ENCODE results near the gene PXT1.
A peak's percentile ranks its signal among the peaks of the same experiment; 100 is the strongest.

PXT1 gene

DNA sequence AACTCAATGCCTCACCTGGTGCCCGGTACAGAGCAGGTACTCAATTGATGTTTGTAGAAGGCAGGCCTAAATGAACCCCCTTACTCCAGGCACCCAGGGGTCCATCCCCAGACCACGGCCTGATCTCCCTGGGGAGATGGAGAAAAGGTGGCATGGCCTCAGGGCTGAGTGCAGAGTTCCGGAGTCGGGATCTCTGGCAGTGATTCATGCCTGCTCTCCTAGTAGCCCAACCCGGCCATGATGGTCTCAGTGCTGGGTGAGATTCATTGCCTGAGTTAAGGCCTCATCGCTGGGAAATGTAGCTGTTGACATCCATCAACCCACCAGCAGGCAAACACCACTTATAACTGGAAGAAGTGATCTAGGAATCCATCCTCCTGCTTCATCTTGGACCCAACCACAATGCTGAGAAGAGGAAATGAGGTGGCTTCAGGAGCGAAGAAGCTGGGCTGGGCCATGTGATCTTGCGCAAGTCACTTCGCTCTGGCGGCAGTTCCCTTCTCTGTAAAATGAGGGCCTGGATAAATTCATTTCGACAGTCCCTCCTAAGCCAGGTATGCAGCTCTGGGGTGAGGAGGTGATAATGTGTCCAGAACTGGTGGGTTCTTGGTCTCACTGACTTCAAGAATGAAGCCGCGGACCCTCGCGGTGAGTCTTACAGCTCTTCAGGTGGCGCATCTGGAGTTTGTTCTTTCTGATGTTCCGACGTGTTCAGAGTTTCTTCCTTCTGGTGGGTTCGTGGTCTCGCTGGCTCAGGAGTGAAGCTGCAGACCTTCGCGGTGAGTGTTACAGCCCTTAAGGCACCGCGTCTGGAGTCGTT lies 79.9 kb downstream of the PXT1 start:
- Histone ChIP-seq H3K4me3 (replicated peaks; ENCODE audit: insufficient read depth, low read length) (no peak overlapping the region), H3K27ac (replicated peaks) (no peak overlapping the region), H3K27me3 (ENCODE audit: insufficient read depth, poor library complexity, severe bottlenecking) (no peaks in the 10 kb centered on the region)
- TF ChIP-seq POLR2AphosphoS5 (IDR thresholded peaks at IDR 0.05; ENCODE audit: low read depth) = no peak
- TF ChIP-seq GABPA (IDR thresholded peaks at IDR 0.05; ENCODE audit: low read depth) = no peak
- TF ChIP-seq, protein P1, sequence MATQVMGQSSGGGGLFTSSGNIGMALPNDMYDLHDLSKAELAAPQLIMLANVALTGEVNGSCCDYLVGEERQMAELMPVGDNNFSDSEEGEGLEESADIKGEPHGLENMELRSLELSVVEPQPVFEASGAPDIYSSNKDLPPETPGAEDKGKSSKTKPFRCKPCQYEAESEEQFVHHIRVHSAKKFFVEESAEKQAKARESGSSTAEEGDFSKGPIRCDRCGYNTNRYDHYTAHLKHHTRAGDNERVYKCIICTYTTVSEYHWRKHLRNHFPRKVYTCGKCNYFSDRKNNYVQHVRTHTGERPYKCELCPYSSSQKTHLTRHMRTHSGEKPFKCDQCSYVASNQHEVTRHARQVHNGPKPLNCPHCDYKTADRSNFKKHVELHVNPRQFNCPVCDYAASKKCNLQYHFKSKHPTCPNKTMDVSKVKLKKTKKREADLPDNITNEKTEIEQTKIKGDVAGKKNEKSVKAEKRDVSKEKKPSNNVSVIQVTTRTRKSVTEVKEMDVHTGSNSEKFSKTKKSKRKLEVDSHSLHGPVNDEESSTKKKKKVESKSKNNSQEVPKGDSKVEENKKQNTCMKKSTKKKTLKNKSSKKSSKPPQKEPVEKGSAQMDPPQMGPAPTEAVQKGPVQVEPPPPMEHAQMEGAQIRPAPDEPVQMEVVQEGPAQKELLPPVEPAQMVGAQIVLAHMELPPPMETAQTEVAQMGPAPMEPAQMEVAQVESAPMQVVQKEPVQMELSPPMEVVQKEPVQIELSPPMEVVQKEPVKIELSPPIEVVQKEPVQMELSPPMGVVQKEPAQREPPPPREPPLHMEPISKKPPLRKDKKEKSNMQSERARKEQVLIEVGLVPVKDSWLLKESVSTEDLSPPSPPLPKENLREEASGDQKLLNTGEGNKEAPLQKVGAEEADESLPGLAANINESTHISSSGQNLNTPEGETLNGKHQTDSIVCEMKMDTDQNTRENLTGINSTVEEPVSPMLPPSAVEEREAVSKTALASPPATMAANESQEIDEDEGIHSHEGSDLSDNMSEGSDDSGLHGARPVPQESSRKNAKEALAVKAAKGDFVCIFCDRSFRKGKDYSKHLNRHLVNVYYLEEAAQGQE (IDR thresholded peaks at IDR 0.05; ENCODE audit: insufficient replicate concordance, low read depth) = no peak
- TF ChIP-seq SPI1 (IDR thresholded peaks at IDR 0.05; ENCODE audit: borderline replicate concordance, low read depth) = peak; percentile 87
- TF ChIP-seq, protein P2, sequence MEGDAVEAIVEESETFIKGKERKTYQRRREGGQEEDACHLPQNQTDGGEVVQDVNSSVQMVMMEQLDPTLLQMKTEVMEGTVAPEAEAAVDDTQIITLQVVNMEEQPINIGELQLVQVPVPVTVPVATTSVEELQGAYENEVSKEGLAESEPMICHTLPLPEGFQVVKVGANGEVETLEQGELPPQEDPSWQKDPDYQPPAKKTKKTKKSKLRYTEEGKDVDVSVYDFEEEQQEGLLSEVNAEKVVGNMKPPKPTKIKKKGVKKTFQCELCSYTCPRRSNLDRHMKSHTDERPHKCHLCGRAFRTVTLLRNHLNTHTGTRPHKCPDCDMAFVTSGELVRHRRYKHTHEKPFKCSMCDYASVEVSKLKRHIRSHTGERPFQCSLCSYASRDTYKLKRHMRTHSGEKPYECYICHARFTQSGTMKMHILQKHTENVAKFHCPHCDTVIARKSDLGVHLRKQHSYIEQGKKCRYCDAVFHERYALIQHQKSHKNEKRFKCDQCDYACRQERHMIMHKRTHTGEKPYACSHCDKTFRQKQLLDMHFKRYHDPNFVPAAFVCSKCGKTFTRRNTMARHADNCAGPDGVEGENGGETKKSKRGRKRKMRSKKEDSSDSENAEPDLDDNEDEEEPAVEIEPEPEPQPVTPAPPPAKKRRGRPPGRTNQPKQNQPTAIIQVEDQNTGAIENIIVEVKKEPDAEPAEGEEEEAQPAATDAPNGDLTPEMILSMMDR (IDR thresholded peaks at IDR 0.05; ENCODE audit: insufficient read depth, low read length) = no peak
- peak; percentile 75 to 82 for DNase-seq (ENCODE audit: low read depth in 1 of 2, low spot score in 1 of 2)

DNA sequence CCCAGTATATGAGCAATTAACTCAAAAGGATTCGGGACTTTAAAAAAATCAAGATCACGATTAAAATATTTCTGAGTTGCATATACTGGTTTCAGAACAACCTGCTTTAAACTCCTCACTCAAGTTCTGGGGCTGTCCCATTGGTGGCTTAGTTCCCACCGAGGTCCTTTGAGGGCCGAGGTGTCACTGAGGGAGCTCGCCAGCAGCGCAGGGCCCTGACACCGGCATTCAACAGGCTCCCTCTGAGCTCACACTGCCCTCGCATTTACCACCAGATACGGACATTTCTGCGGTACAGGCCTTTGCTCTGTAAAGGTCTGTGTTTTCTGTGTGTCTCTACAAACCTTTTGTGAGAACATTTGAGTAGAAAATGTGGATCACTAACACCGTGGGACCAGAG lies 81.6 kb downstream of the PXT1 start:
- DNase-seq (ENCODE audit: low read depth in 1 of 2, low spot score in 1 of 2) = no peak
- Histone ChIP-seq H3K27me3 (ENCODE audit: insufficient read depth, poor library complexity, severe bottlenecking) (no peaks in the 10 kb centered on the region), H3K4me3 (replicated peaks; ENCODE audit: insufficient read depth, low read length) (no peak overlapping the region), H3K27ac (replicated peaks) (no peak overlapping the region)
- TF ChIP-seq POLR2AphosphoS5 (IDR thresholded peaks at IDR 0.05; ENCODE audit: low read depth) = no peak

DNA sequence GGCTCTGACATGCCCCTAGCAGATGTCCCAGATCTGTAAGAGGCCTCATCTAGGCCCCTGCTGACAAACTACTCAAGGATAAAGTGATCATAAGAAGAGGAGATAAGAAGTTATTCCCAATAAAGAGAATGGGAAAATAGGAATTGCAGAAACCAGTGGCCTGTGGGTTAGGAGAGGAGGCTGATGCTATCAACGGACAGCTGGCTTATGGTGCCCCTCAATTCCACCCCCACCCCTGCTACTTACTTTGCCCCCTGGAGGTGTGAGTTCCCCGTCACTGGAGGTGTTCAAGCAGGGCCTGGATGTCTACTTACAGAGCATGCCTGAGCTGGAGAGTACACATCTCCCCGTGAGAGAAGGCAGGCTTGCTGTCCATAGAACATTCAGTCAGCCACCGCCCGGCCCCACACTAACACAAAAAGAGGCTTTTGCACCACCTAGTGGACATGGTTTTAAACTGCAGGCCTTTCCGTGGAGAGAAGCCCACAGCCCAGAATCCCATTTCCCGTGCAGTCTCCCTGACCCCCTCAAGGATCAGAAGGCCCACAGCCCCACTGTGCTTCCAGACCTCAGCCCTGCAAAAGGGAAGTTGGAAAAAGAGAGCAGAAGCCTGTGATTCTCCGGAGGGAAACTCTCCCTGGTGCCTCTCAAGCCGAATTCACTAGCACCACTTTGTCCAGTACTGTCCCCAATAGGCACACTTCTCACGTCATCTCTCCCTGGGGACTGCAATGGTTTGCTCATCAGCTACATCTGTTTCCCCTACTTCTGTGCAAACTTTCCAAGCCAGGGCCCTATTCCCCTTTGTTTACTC lies 82.2 kb downstream of the PXT1 start:
- peak; percentile 47 to 79 for DNase-seq (ENCODE audit: low read depth in 1 of 2, low spot score in 1 of 2)
- Histone ChIP-seq H3K27ac (replicated peaks) (no peak overlapping the region), H3K4me3 (replicated peaks; ENCODE audit: insufficient read depth, low read length) (no peak overlapping the region), H3K27me3 (ENCODE audit: insufficient read depth, poor library complexity, severe bottlenecking) (no peaks in the 10 kb centered on the region)
- TF ChIP-seq, protein P2 (IDR thresholded peaks at IDR 0.05; ENCODE audit: insufficient read depth, low read length) = peak; percentile 54
- no peak for TF ChIP-seq SPI1 (IDR thresholded peaks at IDR 0.05; ENCODE audit: borderline replicate concordance, low read depth)

- no peak overlapping the region for H3K27ac ChIP-seq (replicated peaks)
- TF ChIP-seq, protein P2 (IDR thresholded peaks at IDR 0.05; ENCODE audit: insufficient read depth, low read length) = no peak
- TF ChIP-seq GABPA (IDR thresholded peaks at IDR 0.05; ENCODE audit: low read depth) = no peak
- no peaks in the 10 kb centered on the region for H3K27me3 ChIP-seq (ENCODE audit: insufficient read depth, poor library complexity, severe bottlenecking)
- no peak for DNase-seq (ENCODE audit: low read depth in 1 of 2, low spot score in 1 of 2)
- H3K4me3 ChIP-seq (replicated peaks; ENCODE audit: insufficient read depth, low read length) = no peak overlapping the region
These were observed 84.3 kb downstream of the PXT1 start for GRCh38 chr6:36358226-36358915.
